GM19455 (cell line): ENCODE results near the gene SH3RF1.

Source experiments
- ATAC-seq: cut with Tn5 transposase; IDR thresholded peaks from one replicate; pipeline ENCODE4 v1.9.1; 2021; ENCODE audit not compliant: unreplicated experiment

Gene SH3RF1

DNA sequence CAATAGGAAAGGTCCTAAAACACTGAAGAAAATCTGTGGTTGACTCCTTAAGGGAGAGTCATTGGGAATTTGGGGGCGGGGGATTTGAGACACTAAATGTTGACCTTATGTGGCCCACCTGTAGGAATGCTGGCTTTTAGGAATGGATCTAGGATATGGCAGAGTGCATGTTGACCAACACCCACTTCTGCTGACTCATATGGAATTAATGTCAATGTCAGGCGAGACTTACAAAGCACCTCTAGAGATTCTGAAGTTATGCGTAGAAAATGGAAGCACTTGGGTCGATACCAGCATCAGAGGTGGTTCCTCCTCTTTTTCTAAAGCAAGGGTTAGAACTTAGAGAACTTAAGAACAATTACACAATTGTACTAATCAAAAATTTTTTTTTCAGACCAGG is 160.1 kb downstream of the SH3RF1 start:
- no peak for ATAC-seq

GRCh38 chr4:169109035-169109675 is 161.6 kb downstream of the SH3RF1 start:
- no peak for ATAC-seq

- no peak for ATAC-seq
These were observed 162.5 kb downstream of the SH3RF1 start for GRCh38 chr4:169108303-169108702.

DNA sequence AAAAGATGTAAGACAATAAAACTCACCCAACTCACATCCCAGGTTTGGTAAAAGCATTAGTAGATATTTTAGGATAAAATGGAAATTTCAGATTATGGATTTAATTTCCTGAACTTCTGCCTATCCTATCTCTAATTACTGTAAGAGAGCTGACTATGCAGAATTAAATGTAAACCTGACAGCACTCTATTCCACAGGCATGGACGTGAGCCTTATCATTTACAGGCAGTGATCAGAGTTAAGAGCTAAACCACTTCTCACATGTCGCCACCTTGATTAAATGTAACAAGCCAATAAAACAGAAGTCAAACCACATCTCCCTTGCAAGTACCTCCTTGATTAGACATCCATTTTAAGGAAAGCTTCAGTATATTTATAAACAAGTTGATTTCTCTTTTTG is 163.2 kb downstream of the SH3RF1 start:
- no peak for ATAC-seq

DNA sequence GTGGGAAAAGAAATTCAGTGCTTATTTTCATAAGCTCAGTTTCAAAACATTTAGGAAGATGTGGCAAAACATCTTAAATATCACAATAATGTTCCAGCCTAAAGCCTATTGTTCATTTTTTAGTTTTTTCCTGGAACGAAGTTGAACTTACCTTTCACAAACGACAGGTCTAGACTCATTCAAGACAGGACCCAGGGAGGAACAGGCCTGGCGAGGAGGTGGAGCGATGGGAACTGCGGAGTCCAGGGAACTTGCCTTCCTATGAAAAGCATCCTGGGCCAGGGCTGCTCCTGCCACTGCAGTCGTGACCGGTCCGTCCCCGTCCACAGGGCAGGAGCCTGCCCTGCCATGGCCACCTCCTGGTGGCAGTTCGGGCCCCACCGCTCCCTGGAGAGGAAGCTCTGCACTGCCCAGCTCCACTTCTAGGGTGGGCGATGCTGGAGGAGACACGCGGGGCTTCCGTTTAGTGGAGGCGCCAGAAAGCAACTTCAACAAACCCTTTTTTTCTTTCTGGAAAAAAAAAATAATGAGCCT is 164.0 kb downstream of the SH3RF1 start:
- ATAC-seq, result no peak

GRCh38 chr4:169105620-169106019 is 165.1 kb downstream of the SH3RF1 start:
- no peak for ATAC-seq

DNA sequence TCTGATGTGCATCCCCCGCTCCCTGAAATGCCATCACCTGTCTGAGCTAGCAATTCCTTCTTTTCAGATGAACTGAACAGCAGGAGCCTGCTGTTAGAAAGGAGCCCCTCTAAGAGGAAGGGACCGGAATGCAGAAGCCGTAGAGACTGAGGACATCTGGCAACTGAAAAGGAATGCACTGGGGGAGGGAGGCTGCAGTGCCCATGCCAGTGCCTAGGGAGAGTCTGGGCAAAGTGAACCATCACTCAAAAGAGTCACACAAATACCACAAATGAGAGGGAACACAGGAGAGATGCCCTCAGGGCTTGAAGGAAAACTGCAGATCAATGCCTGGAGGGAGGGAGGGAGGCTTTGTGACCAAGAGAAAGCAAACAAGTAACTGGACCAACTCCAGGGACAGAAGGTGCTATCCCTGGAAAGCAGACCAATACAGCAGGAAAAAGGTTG is 166.8 kb downstream of the SH3RF1 start:
- ATAC-seq, result no peak

DNA sequence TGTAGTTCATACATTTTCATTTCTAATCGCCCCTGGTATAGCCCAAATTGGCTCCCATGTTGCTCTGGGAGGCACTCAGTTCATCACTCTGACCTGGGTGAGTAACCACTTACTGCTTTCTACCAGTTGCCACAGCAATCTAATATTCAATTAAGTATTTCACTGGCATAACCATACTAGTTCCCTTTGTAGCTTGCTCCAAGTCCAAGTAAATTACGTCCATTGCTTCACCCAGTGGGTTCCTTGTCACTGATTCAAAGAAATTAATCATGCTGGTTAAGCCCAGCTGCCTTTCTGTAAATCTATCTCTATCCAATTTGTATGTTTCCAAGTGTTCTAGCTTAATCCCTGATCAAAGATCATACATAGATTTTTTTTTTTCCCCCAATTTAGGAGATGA is 168.7 kb downstream of the SH3RF1 start:
- ATAC-seq, result no peak

GRCh38 chr4:169100670-169101101 is 170.1 kb downstream of the SH3RF1 start:
- no peak for ATAC-seq

- ATAC-seq, result no peak
These were observed 171.0 kb downstream of the SH3RF1 start for GRCh38 chr4:169099771-169100180.

DNA sequence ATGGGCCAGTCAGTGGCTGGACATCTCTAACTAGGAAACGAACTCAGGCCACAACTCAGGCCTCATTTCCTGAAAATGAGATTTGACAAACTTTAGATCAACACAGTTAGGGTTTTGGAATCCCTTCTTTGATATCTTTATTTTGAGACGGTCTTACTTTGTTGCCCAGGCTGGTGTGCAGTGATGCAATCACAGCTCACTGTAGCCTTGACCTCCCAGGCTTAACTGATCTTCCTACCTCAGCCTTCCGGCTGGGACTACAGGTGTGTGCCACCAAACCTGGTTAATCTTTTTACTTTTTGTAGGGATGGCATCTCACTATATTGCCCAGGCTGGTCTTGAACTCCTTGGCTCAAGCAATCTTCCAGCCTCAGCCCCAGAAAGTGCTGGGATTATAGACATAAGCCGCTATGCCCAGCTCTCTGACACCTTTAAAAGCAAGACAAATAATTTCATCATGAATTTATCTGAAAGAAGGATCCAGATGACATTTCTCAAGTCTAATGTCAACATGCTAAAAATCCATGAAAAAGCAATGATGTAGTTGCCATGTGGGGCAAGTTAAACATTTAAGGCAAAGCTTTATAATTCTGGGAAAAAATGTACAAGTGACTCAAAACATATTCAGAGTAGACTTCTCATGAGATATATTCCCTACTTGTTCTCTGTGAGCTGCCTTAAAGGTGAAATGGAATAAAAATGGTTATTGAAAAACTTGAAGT is 171.6 kb downstream of the SH3RF1 start:
- ATAC-seq, result no peak

- peak; percentile 37 for ATAC-seq
These were observed 172.2 kb downstream of the SH3RF1 start for GRCh38 chr4:169098532-169098931.

DNA sequence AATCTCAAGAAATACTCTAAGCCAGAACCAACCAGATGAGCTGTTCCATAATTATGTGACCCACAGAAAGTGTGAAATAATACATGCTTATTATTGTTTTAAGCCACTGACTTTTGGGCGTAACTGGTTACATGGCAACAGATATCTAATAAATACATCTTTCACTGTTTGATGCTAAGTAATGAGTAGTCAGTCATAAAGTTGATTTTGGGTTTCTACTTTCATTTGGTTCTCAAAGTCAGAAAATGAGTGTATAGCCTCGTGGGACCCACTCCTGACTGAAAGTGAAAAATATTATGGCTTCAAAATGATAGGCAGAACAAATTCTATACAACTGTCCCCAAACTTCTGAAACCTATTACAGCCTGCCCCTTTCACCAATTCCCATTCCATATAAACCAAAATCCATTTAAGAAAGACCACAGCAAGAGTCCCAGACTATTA is 172.7 kb downstream of the SH3RF1 start:
- peak; percentile 57 for ATAC-seq

GRCh38 chr4:169096221-169096620 is 174.5 kb downstream of the SH3RF1 start:
- no peak for ATAC-seq

DNA sequence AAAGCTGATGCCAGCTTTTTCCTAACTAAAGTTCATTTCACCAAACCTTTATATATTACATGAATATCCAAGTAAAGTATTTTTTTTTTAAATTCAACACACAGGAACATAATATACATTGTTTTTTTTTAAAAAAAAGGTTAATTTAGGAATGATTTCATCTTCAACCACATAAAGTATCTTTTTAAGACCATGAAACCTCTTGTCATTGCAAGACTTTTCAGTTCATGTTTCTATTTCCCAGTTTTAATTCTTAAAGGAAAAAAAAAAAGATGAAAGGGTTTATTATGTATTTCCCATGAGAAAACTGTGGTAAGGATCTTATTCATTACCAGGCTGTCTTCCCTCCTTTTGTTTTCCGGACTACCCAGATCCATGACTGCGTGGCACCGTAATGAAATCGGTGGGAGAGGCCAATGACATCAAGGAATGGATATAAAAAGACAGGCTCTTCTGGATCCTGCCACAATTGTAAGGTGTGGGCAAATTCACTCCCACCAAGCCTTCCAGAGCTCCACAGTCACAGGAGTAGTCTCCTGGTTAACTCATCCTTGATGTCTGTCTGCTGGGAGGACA is 176.0 kb downstream of the SH3RF1 start:
- no peak for ATAC-seq

DNA sequence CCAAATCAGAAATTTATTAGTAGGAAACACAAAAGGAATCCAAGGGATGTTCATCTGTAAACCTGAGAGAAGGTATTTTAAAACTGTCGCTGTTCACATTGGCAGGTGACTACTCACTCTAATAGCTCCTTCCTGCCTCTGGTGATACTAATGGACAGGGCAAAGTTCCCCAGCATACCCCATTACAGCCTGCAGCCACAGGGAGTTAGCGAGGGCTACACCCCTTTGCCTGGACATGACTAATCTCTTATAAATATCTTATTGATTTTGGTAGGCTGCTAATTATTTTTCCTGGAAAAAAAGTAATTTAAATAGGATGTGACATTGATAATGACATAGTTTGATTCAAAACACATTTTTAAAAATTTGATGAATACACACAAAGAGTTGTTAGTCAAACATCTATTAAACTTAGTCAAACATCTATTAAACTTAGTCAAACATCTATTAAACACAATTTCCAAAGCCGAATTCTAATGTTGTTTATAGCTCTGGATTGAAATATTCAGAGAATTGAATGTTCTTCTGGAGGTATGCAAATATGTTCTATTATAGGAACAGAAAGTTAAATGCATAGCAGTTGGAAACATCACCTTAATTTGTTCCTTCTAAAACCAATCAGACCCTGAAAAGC is 177.8 kb downstream of the SH3RF1 start:
- ATAC-seq, result no peak

DNA sequence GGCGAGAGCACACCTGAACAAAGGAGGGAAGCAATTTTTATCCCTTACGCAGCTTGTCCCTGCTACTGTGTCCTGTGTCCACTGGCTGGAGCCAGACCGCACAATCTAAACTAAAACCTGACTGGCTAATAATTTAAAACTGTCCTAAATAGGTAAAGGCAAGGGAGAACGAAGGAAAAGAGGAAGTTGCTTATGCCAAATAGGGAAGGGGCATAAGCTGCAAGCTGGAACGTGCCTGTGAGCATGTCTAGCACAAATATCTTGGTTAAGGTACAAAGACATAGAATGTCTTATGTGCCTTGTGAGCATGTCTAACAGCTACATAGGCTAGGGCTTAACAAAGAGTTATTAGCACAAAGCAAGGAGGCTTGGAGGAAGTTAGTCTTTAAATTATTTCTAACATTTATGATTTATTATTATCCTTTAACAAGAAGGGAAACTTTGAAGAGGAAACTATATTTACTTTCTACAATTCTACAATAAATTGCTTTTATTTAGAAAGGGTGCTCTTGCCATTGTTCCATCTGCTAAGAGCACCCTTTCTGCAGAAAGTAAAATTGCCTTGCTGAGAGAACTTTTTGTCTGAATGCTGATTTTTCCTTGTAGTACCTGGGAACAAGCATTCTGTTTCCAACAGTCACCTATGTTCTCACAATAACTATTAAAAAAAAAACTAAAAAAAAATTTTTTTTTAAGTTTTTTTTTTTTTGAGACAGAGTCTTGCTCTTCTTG is 180.1 kb downstream of the SH3RF1 start:
- no peak for ATAC-seq

GRCh38 chr4:169089004-169089403 is 181.8 kb downstream of the SH3RF1 start:
- no peak for ATAC-seq

DNA sequence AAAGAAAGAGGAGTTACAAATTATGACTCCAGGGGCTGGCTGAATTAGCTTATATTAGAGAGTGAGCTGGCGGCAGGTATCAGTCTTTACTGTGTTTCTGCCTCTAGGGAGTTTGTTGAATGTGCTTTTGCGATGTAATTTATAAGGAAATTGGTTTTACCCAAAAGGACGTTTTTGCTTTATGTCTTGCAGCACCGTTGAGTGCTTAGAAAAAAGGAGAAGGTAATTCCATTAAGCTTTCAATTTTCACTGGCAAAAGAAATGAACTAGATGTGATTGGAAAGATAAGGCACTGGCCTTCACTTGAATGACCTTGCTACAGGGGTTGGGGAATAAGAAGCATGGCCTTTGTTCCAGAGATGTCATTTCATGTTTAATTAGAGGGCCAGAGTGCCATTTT is 185.8 kb downstream of the SH3RF1 start:
- no peak for ATAC-seq

DNA sequence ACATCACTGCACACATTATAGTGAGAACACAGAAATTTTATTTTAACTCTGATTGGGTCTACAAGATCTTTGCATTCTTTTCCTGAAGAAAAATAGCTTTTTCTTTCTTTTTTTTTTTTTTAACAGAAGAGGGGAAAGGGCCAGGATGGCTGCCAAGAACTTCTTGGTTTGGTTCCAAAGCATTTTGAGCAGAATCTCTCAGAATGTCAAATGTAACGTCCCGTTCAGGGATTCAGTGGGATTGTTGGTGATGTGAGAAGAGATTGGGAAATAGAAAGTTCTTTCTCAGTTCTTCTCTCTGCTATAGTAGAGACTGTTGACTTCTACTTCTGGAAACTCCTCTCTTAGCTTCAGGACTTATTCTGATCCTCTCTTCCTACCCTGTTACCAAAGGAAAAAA is 189.8 kb downstream of the SH3RF1 start:
- no peak for ATAC-seq
